ENCODE measurements around the gene CARD9. TPM values are rescaled to one million over a fixed set of nuclear protein-coding genes. Genes with fewer than 3 reads are reported as not detected.

Gene CARD9
- total and polyA plus RNA-seq, 8 donors, result 0.92 to 8.2 (median 1.3) TPM; not detected in 1

GRCh38 chr9:136386018-136386417, 12.5 kb upstream of the CARD9 start:
- peaks cover 35 to 100% (median 99%) of the 10 kb centered on the region in 4 donors for H3K36me3 ChIP-seq
- intact Hi-C loops (cut with DNase I; ENCODE audit: low total_unique reads), result no loop called here
- WGBS, 5 donors, result 82 to 91% (median 88%) methylated on average over 13 of the region's 13 CpGs
- DNase-seq, result no peak
- no peak overlapping the region for H3K4me3 ChIP-seq
- no peaks in the 10 kb centered on the region for H3K27me3 ChIP-seq
- TF ChIP-seq, protein P1, sequence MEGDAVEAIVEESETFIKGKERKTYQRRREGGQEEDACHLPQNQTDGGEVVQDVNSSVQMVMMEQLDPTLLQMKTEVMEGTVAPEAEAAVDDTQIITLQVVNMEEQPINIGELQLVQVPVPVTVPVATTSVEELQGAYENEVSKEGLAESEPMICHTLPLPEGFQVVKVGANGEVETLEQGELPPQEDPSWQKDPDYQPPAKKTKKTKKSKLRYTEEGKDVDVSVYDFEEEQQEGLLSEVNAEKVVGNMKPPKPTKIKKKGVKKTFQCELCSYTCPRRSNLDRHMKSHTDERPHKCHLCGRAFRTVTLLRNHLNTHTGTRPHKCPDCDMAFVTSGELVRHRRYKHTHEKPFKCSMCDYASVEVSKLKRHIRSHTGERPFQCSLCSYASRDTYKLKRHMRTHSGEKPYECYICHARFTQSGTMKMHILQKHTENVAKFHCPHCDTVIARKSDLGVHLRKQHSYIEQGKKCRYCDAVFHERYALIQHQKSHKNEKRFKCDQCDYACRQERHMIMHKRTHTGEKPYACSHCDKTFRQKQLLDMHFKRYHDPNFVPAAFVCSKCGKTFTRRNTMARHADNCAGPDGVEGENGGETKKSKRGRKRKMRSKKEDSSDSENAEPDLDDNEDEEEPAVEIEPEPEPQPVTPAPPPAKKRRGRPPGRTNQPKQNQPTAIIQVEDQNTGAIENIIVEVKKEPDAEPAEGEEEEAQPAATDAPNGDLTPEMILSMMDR (IDR thresholded peaks at IDR 0.05), result no peak
- no peak for TF ChIP-seq EP300 (IDR thresholded peaks at IDR 0.05)
- TF ChIP-seq POLR2A (IDR thresholded peaks at IDR 0.05), result no peak
- TF ChIP-seq POLR2AphosphoS5 (IDR thresholded peaks at IDR 0.05), result no peak
- no peaks in the 10 kb centered on the region for H3K9me3 ChIP-seq
- no peak overlapping the region for H3K27ac ChIP-seq
- H3K4me1 ChIP-seq, result no peaks in the 10 kb centered on the region

GRCh38 chr9:136385015-136385414, 11.5 kb upstream of the CARD9 start:
- TF ChIP-seq EP300 (IDR thresholded peaks at IDR 0.05) (no peak), POLR2A (IDR thresholded peaks at IDR 0.05) (no peak), POLR2AphosphoS5 (IDR thresholded peaks at IDR 0.05) (no peak)
- TF ChIP-seq, protein P1 (IDR thresholded peaks at IDR 0.05), result no peak
- DNase-seq, result no peak
- intact Hi-C loops (cut with DNase I; ENCODE audit: low total_unique reads), result no loop called here
- WGBS, 5 donors, result 74 to 89% (median 85%) methylated on average over 11 of the region's 11 CpGs
- Histone ChIP-seq H3K36me3 (peaks cover 45 to 100% (median 100%) of the 10 kb centered on the region in 4 donors), H3K27ac (no peak overlapping the region), H3K9me3 (no peaks in the 10 kb centered on the region), H3K27me3 (no peaks in the 10 kb centered on the region), H3K4me3 (no peak overlapping the region), H3K4me1 (no peaks in the 10 kb centered on the region)

GRCh38 chr9:136383436-136383835, 10.0 kb upstream of the CARD9 start:
- no peaks in the 10 kb centered on the region for H3K9me3 ChIP-seq
- H3K27ac ChIP-seq, result no peak overlapping the region
- H3K4me3 ChIP-seq, result no peak overlapping the region
- no peak for DNase-seq
- peaks cover 39 to 100% (median 100%) of the 10 kb centered on the region in 4 donors for H3K36me3 ChIP-seq
- H3K27me3 ChIP-seq, result no peaks in the 10 kb centered on the region
- H3K4me1 ChIP-seq, result no peaks in the 10 kb centered on the region
- intact Hi-C loops (cut with DNase I; ENCODE audit: low total_unique reads), result no loop called here
- WGBS, 5 donors, result 96 to 98% (median 97%) methylated on average over 8 to 20 of the region's 20 CpGs
- TF ChIP-seq EP300 (IDR thresholded peaks at IDR 0.05), result no peak
- TF ChIP-seq POLR2AphosphoS5 (IDR thresholded peaks at IDR 0.05), result no peak
- TF ChIP-seq, protein P1 (IDR thresholded peaks at IDR 0.05), result no peak
- TF ChIP-seq POLR2A (IDR thresholded peaks at IDR 0.05), result no peak

DNA sequence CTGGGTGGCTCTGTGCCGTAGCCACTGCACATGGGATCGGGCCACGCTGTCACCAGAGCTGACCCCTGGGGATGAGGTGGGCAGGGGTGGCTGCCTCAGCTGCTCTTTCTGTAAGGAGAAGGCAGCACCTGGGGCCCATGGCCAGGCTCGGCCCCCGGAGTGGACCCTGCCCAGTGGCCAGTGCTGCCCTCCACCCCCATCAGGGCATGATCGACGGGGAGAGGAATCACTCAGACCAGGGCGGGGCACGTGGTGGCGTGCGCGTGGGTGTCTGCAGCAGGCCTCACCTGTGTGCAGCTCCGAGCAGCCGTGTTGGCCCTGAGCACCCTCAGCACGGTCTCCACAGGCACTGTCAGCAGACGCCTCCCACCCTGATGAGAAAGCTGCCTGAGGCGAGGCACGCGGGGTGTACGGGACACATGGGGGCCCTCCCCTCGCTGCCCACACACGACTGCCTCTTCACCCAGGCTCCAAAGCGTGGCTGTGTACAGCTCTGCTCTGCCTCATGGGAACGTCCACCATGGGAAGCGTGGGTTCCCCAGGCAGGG, 8.6 kb upstream of the CARD9 start:
- Histone ChIP-seq H3K4me1 (no peaks in the 10 kb centered on the region), H3K27ac (no peak overlapping the region), H3K27me3 (no peaks in the 10 kb centered on the region), H3K9me3 (no peaks in the 10 kb centered on the region), H3K4me3 (no peak overlapping the region), H3K36me3 (peaks cover 34 to 95% (median 93%) of the 10 kb centered on the region in 4 donors)
- TF ChIP-seq POLR2A (IDR thresholded peaks at IDR 0.05) (no peak), EP300 (IDR thresholded peaks at IDR 0.05) (no peak), POLR2AphosphoS5 (IDR thresholded peaks at IDR 0.05) (no peak)
- TF ChIP-seq, protein P1 (IDR thresholded peaks at IDR 0.05), result no peak
- 83 to 97% (median 92%) methylated on average over 9 to 25 of the region's 25 CpGs for WGBS, 5 donors
- intact Hi-C loops (cut with DNase I; ENCODE audit: low total_unique reads), result no loop called here
- no peak for DNase-seq

All from stomach (tissue), 9 donors.